ENCODE data around the gene PARD6A. TPM values are rescaled to one million over a fixed set of nuclear protein-coding genes. Genes with fewer than 3 reads are reported as not detected.

Gene PARD6A
- total and polyA plus RNA-seq, 7 donors: 4.2 to 16.6 (median 12.8) TPM

GRCh38 chr16:67709050-67709449 is 48.3 kb downstream of the PARD6A start:
- DNase-seq: peak; percentile 18
- TF ChIP-seq POLR2AphosphoS5 (IDR thresholded peaks at IDR 0.05) (no peak), CTCF (IDR thresholded peaks at IDR 0.05) (no peak), EP300 (IDR thresholded peaks at IDR 0.05) (no peak), POLR2A (IDR thresholded peaks at IDR 0.05) (no peak)
- WGBS, 2 donors: 96 to 97% methylated on average over 1 of the region's 1 CpG
- Histone ChIP-seq H3K27me3 (no peaks in the 10 kb centered on the region), H3K27ac (no peak overlapping the region), H3K4me1 (no peaks in the 10 kb centered on the region), H3K36me3 (no peaks in the 10 kb centered on the region), H3K4me3 (no peak overlapping the region), H3K9me3 (no peaks in the 10 kb centered on the region)
- intact Hi-C loops (cut with DNase I): no loop called here

GRCh38 chr16:67710607-67711006 is 49.8 kb downstream of the PARD6A start:
- 92 to 96% methylated on average over 6 of the region's 6 CpGs for WGBS, 2 donors
- Histone ChIP-seq H3K27me3 (no peaks in the 10 kb centered on the region), H3K9me3 (no peaks in the 10 kb centered on the region), H3K4me1 (peaks cover 0 to 7% (median 0%) of the 10 kb centered on the region in 4 donors), H3K36me3 (no peaks in the 10 kb centered on the region), H3K27ac (no peak overlapping the region), H3K4me3 (no peak overlapping the region)
- peak; percentile 13 for DNase-seq
- TF ChIP-seq EP300 (IDR thresholded peaks at IDR 0.05) (no peak), POLR2AphosphoS5 (IDR thresholded peaks at IDR 0.05) (no peak), CTCF (IDR thresholded peaks at IDR 0.05) (no peak), POLR2A (IDR thresholded peaks at IDR 0.05) (no peak)
- intact Hi-C loops (cut with DNase I): no loop called here

Other genes starting within 250 kb of the PARD6A start
- gene ZDHHC1, start 244.5 kb upstream of the PARD6A start, total RNA-seq: 10 to 100 TPM; 12.7 to 18.3 (median 16.1) TPM
- gene ZDHHC1, start 244.5 kb upstream of the PARD6A start, polyA plus RNA-seq: 1 to 10 TPM; 4.2 to 6.6 (median 4.4) TPM
- 1 to 10 TPM in 2 of 4 donors, under 1 TPM in 1, not detected in 1; 0.14 to 3.9 (median 1.4) TPM for gene HSD11B2, start 229.8 kb upstream of the PARD6A start, total RNA-seq
- gene HSD11B2, start 229.8 kb upstream of the PARD6A start, polyA plus RNA-seq: 100 to 1,000 TPM in 1 of 3 donors, 10 to 100 TPM in 2; 88.3 to 353 (median 90.4) TPM
- 100 to 1,000 TPM in 2 of 4 donors, 10 to 100 TPM in 2; 70.3 to 112 (median 93.6) TPM for gene ATP6V0D1, start 179.8 kb upstream of the PARD6A start, total RNA-seq
- 100 to 1,000 TPM; 214 to 287 (median 231) TPM for gene ATP6V0D1, start 179.8 kb upstream of the PARD6A start, polyA plus RNA-seq
- gene AGRP, start 177.4 kb upstream of the PARD6A start, total RNA-seq: not detected
- not detected for gene AGRP, start 177.4 kb upstream of the PARD6A start, polyA plus RNA-seq
- 10 to 100 TPM; 23.9 to 60.9 (median 35.2) TPM for gene RIPOR1, start 132.1 kb upstream of the PARD6A start, total RNA-seq
- 10 to 100 TPM; 10.2 to 26.7 (median 11.8) TPM for gene RIPOR1, start 132.1 kb upstream of the PARD6A start, polyA plus RNA-seq
- 10 to 100 TPM; 29.2 to 45.7 (median 35.8) TPM for gene CTCF, start 98.4 kb upstream of the PARD6A start, total RNA-seq
- 10 to 100 TPM; 25.8 to 28.8 (median 27.5) TPM for gene CTCF, start 98.4 kb upstream of the PARD6A start, polyA plus RNA-seq
- gene CARMIL2, start 15.8 kb upstream of the PARD6A start, total RNA-seq: 1 to 10 TPM in 1 of 4 donors, under 1 TPM in 3; 0.36 to 1.5 (median 0.75) TPM
- 10 to 100 TPM in 1 of 3 donors, under 1 TPM in 1, not detected in 1; 0.23 to 20.7 TPM for gene CARMIL2, start 15.8 kb upstream of the PARD6A start, polyA plus RNA-seq
- 10 to 100 TPM; 13.9 to 20.6 (median 18.7) TPM for gene ACD, start 700 bp upstream of the PARD6A start, total RNA-seq
- 10 to 100 TPM in 1 of 3 donors, 1 to 10 TPM in 2; 7.4 to 19.3 (median 9.6) TPM for gene ACD, start 700 bp upstream of the PARD6A start, polyA plus RNA-seq
- gene ENKD1, start 5.8 kb downstream of the PARD6A start, total RNA-seq: 10 to 100 TPM; 21.0 to 27.0 (median 23.2) TPM
- 10 to 100 TPM in 1 of 3 donors, 1 to 10 TPM in 2; 6.9 to 16.2 (median 9.0) TPM for gene ENKD1, start 5.8 kb downstream of the PARD6A start, polyA plus RNA-seq
- 10 to 100 TPM in 3 of 4 donors, 1 to 10 TPM in 1; 8.6 to 26.1 (median 21.9) TPM for gene C16orf86, start 5.9 kb downstream of the PARD6A start, total RNA-seq
- gene C16orf86, start 5.9 kb downstream of the PARD6A start, polyA plus RNA-seq: 1 to 10 TPM in 2 of 3 donors, under 1 TPM in 1; 0.46 to 5.0 (median 1.8) TPM
- gene GFOD2, start 58.4 kb downstream of the PARD6A start, total RNA-seq: 10 to 100 TPM in 2 of 4 donors, 1 to 10 TPM in 2; 8.1 to 19.1 (median 11.1) TPM
- gene GFOD2, start 58.4 kb downstream of the PARD6A start, polyA plus RNA-seq: 10 to 100 TPM; 13.8 to 19.5 (median 15.5) TPM
- gene RANBP10, start 145.6 kb downstream of the PARD6A start, total RNA-seq: 1 to 10 TPM; 7.1 to 10.0 (median 7.6) TPM
- gene RANBP10, start 145.6 kb downstream of the PARD6A start, polyA plus RNA-seq: 10 to 100 TPM in 1 of 3 donors, 1 to 10 TPM in 2; 4.2 to 15.5 (median 4.6) TPM
- 1 to 10 TPM; 1.1 to 2.9 (median 1.8) TPM for gene TSNAXIP1, start 145.9 kb downstream of the PARD6A start, total RNA-seq
- gene TSNAXIP1, start 145.9 kb downstream of the PARD6A start, polyA plus RNA-seq: under 1 TPM in 2 of 3 donors, not detected in 1; 0.60 to 0.92 TPM
- 10 to 100 TPM; 63.9 to 85.6 (median 75.2) TPM for gene THAP11, start 181.4 kb downstream of the PARD6A start, total RNA-seq
- gene THAP11, start 181.4 kb downstream of the PARD6A start, polyA plus RNA-seq: 10 to 100 TPM; 16.2 to 23.4 (median 20.8) TPM
- 100 to 1,000 TPM in 1 of 4 donors, 10 to 100 TPM in 3; 50.8 to 106 (median 85.4) TPM for gene NUTF2, start 186.0 kb downstream of the PARD6A start, total RNA-seq
- 100 to 1,000 TPM in 1 of 3 donors, 10 to 100 TPM in 2; 93.8 to 115 (median 99.7) TPM for gene NUTF2, start 186.0 kb downstream of the PARD6A start, polyA plus RNA-seq
- 10 to 100 TPM; 27.5 to 53.7 (median 41.8) TPM for gene CENPT, start 186.7 kb downstream of the PARD6A start, total RNA-seq
- 10 to 100 TPM in 2 of 3 donors, 1 to 10 TPM in 1; 9.6 to 38.3 (median 19.0) TPM for gene CENPT, start 186.7 kb downstream of the PARD6A start, polyA plus RNA-seq
- gene EDC4, start 212.1 kb downstream of the PARD6A start, total RNA-seq: 10 to 100 TPM; 24.5 to 42.4 (median 32.2) TPM
- gene EDC4, start 212.1 kb downstream of the PARD6A start, polyA plus RNA-seq: 10 to 100 TPM; 28.8 to 48.9 (median 42.3) TPM
- not detected for gene NRN1L, start 223.9 kb downstream of the PARD6A start, total RNA-seq
- gene NRN1L, start 223.9 kb downstream of the PARD6A start, polyA plus RNA-seq: 1 to 10 TPM in 1 of 3 donors, not detected in 2; 1.1 TPM
- gene PSKH1, start 232.3 kb downstream of the PARD6A start, total RNA-seq: 10 to 100 TPM; 13.9 to 20.8 (median 17.2) TPM
- gene PSKH1, start 232.3 kb downstream of the PARD6A start, polyA plus RNA-seq: 10 to 100 TPM; 22.2 to 29.2 (median 26.8) TPM